Natural killer cell (primary cell): Measurements from ENCODE around the gene STK32C. TPM values are rescaled to one million over a fixed set of nuclear protein-coding genes. Genes with fewer than 3 reads are reported as not detected.

Source experiments
- ATAC-seq, 3 donors: fragments of 150-1000 bp in 2 of 3; fragments of 200-7000 bp in 1 of 3; cut with Tn5 transposase; 1 replicate in 1 of 3; 2 replicates in 2 of 3; pipeline ENCODE4 v1.10.0; 2021; ENCODE audit warnings: mild to moderate bottlenecking in 2 of 3, moderate library complexity in 2 of 3
- DNase-seq, 2 donors: peaks; one replicate each; pipeline versions ENCODE4 v3.0.0 to v3.0.0-alpha.2; 2013 to 2021; ENCODE audit warnings: mixed read lengths in 1 of 2
- H3K27ac ChIP-seq: one replicate; pipeline ENCODE4 v1.5.1; 2013; ENCODE audit warnings: mild to moderate bottlenecking, low read length
- H3K27me3 ChIP-seq: one replicate; pipeline ENCODE4 v1.6.1; 2013; ENCODE audit warnings: low read length; ENCODE audit not compliant: control insufficient read depth, insufficient read depth
- H3K36me3 ChIP-seq: one replicate; pipeline ENCODE4 v1.6.1; 2013; ENCODE audit warnings: low read length; ENCODE audit not compliant: control insufficient read depth, insufficient read depth
- H3K4me1 ChIP-seq: one replicate; pipeline ENCODE4 v1.6.1; 2013; ENCODE audit warnings: low read length; ENCODE audit not compliant: control insufficient read depth, insufficient read depth
- H3K4me3 ChIP-seq: one replicate; pipeline ENCODE4 v1.5.1; 2013; ENCODE audit warnings: low read length
- H3K9me3 ChIP-seq: one replicate; pipeline ENCODE4 v1.6.1; 2013; ENCODE audit warnings: low read length; ENCODE audit not compliant: control insufficient read depth, insufficient read depth
- H3K27ac Mint-ChIP-seq, 2 donors: one replicate each; pipeline ENCODE4 v1.8.0; 2022; ENCODE audit warnings: mild to moderate bottlenecking in 2 of 2, mixed read lengths in 2 of 2, moderate library complexity in 1 of 2
- H3K27me3 Mint-ChIP-seq, 2 donors: one replicate each; pipeline ENCODE4 v1.8.0; 2022; ENCODE audit warnings: low read depth in 2 of 2, mixed read lengths in 2 of 2
- H3K36me3 Mint-ChIP-seq: one replicate; pipeline ENCODE4 v1.8.0; 2022; ENCODE audit warnings: mixed read lengths
- H3K4me1 Mint-ChIP-seq, 2 donors: one replicate each; pipeline ENCODE4 v1.8.0; 2022; ENCODE audit warnings: mixed read lengths in 2 of 2
- H3K4me3 Mint-ChIP-seq: one replicate; pipeline ENCODE4 v1.8.0; 2022; ENCODE audit warnings: mild to moderate bottlenecking, moderate library complexity, mixed read lengths
- H3K9me3 Mint-ChIP-seq, 2 donors: one replicate each; pipeline ENCODE4 v1.8.0; 2022; ENCODE audit warnings: mixed read lengths in 2 of 2
- CTCF ChIP-seq: fragments of 200-600 bp; IDR thresholded peaks from one replicate; pipeline ENCODE4 v1.8.0; 2022; ENCODE audit warnings: antibody characterized with exemption
- WGBS: methylation state at CpG from one replicate; pipeline ENCODE4 v1.1.7; 2013; ENCODE audit warnings: missing lambda C conversion rate; ENCODE audit not compliant: insufficient coverage; 5-methylcytosine and 5-hydroxymethylcytosine counted together
- intact Hi-C: fragments of 100-400 bp; cut with micrococcal nuclease; formaldehyde crosslinking; loops from one replicate; pipeline ENCODE4 v1.14.2; 2022
- total RNA-seq, 4 donors: library from RNA; stranded (reverse); fragments of 120-200 nt in 1 of 4; gene quantifications; one replicate each; pipeline versions ENCODE4 v1.2.3 to v1.2.4, GENCODE V29; 2013 to 2022

The STK32C gene
- total RNA-seq, 3 donors from 2014 or later (not counting 1 experiment from before 2014, with no cell fraction given), result 12.7 to 22.1 (median 17.9) TPM

- Histone ChIP-seq H3K36me3 (no peaks in the 10 kb centered on the region), H3K9me3 (no peaks in the 10 kb centered on the region), H3K27me3 (no peaks in the 10 kb centered on the region), H3K4me1 (peaks cover 22% of the 10 kb centered on the region), H3K27ac (no peak overlapping the region), H3K4me3 (no peak overlapping the region)
- peak overlapping the region in 1 of 2 donors; percentile 57 for H3K27ac Mint-ChIP-seq
- H3K36me3 Mint-ChIP-seq, result no peaks in the 10 kb centered on the region
- 92% methylated on average over 17 of the region's 17 CpGs for WGBS
- no peaks in the 10 kb centered on the region for H3K27me3 Mint-ChIP-seq
- no peak for DNase-seq
- H3K4me3 Mint-ChIP-seq, result peak overlapping the region; percentile 49
- ATAC-seq, result no peak
- no peak for TF ChIP-seq CTCF
- no peaks in the 10 kb centered on the region for H3K9me3 Mint-ChIP-seq
- intact Hi-C loops, result no loop called here
- peaks cover 11 to 31% of the 10 kb centered on the region in 2 donors for H3K4me1 Mint-ChIP-seq
These were observed 55.3 kb downstream of the STK32C start for GRCh38 chr10:132252412-132252811.

- WGBS, result 91% methylated on average over 6 of the region's 6 CpGs
- no peaks in the 10 kb centered on the region for H3K36me3 ChIP-seq
- no peak overlapping the region for H3K27ac ChIP-seq
- Mint-ChIP-seq H3K4me3 (no peak overlapping the region), H3K27me3 (no peaks in the 10 kb centered on the region), H3K36me3 (no peaks in the 10 kb centered on the region), H3K9me3 (no peaks in the 10 kb centered on the region), H3K4me1 (peaks cover 11 to 26% of the 10 kb centered on the region in 2 donors), H3K27ac (no peak overlapping the region)
- ATAC-seq, result no peak
- DNase-seq, result no peak
- intact Hi-C loops, result no loop called here
- H3K4me3 ChIP-seq, result no peak overlapping the region
- H3K4me1 ChIP-seq, result peaks cover 18% of the 10 kb centered on the region
- no peaks in the 10 kb centered on the region for H3K27me3 ChIP-seq
- H3K9me3 ChIP-seq, result no peaks in the 10 kb centered on the region
- TF ChIP-seq CTCF, result no peak
These were observed 55.8 kb downstream of the STK32C start for GRCh38 chr10:132251928-132252327.

- H3K4me1 ChIP-seq, result peaks cover 12% of the 10 kb centered on the region
- Mint-ChIP-seq H3K27ac (no peak overlapping the region), H3K4me1 (peaks cover 11 to 16% of the 10 kb centered on the region in 2 donors), H3K4me3 (no peak overlapping the region), H3K36me3 (no peaks in the 10 kb centered on the region), H3K27me3 (no peaks in the 10 kb centered on the region), H3K9me3 (no peaks in the 10 kb centered on the region)
- no peaks in the 10 kb centered on the region for H3K9me3 ChIP-seq
- H3K4me3 ChIP-seq, result no peak overlapping the region
- ATAC-seq (no peak), DNase-seq (no peak)
- TF ChIP-seq CTCF, result no peak
- H3K36me3 ChIP-seq, result no peaks in the 10 kb centered on the region
- H3K27ac ChIP-seq, result no peak overlapping the region
- H3K27me3 ChIP-seq, result no peaks in the 10 kb centered on the region
- intact Hi-C loops, result no loop called here
- WGBS, result 87% methylated on average over 27 of the region's 30 CpGs
These were observed 57.0 kb downstream of the STK32C start for GRCh38 chr10:132250481-132251475.
